A673 (cell line): ENCODE results near the gene PRRT4.

Experiments used
- EZH2 ChIP-seq: fragments of 200-600 bp; sonication (generic); IDR thresholded peaks from 2 replicates; pipeline ENCODE4 v1.6.1; 2017; ENCODE audit warnings: borderline replicate concordance, low read depth, mild to moderate bottlenecking, mixed read lengths, antibody characterized with exemption, low read length; ENCODE audit not compliant: poor library complexity, severe bottlenecking
- TF ChIP-seq, protein P1 (sequence below): fragments of 300-800, 200-600 bp; sonication (generic); conservative IDR thresholded peaks from 2 replicates; pipeline ENCODE4 v1.5.1; 2017; ENCODE audit warnings: low read depth, mild to moderate bottlenecking, antibody characterized with exemption, low read length, moderate library complexity, mixed read lengths

DNA sequence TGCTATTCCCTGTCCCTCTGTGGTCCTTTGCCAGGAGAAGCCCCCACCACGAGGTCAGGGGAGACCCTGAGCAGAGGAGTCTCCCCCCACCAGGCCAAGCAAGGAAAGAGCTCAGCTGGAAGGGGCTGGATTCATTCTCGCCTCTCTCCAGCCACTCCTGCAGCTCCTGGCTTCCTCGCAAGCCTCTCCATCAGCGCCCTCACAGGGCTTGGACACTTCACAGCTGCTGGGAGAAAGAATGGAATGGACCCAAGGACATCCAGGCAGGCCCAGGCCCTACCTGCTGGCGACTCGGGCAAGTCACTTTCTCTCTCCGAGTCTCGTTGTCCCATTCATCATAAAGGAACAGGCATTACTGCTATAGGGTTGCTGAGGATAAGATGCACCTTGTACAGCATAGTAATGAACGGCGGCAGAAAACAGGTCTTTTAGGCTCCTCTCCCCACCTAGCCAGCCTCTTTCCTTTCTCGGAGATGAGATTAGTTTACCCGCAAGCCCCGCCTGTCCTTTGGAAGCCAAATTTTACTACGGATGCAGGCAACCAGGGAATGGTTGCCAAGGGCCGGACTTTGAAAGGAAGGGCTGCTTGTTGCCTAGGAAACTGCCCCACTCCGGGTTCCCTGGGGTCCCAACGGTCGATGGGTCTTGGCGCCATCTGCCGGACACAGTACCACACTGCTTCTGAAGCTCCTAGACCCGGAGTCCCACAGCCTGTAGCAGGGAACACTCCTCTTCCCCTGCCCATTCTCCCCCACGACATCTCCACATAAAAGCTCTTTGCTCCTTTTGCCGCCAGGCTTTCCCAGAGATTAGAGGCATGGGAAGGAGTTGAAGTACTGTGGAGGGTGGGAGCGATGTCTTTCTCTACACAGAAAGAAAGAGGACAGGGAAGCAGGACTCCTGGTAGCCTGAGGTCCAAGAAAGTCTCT is 26.0 kb upstream of the PRRT4 start:
- TF ChIP-seq, protein P1, sequence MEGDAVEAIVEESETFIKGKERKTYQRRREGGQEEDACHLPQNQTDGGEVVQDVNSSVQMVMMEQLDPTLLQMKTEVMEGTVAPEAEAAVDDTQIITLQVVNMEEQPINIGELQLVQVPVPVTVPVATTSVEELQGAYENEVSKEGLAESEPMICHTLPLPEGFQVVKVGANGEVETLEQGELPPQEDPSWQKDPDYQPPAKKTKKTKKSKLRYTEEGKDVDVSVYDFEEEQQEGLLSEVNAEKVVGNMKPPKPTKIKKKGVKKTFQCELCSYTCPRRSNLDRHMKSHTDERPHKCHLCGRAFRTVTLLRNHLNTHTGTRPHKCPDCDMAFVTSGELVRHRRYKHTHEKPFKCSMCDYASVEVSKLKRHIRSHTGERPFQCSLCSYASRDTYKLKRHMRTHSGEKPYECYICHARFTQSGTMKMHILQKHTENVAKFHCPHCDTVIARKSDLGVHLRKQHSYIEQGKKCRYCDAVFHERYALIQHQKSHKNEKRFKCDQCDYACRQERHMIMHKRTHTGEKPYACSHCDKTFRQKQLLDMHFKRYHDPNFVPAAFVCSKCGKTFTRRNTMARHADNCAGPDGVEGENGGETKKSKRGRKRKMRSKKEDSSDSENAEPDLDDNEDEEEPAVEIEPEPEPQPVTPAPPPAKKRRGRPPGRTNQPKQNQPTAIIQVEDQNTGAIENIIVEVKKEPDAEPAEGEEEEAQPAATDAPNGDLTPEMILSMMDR: peak; percentile 94
- TF ChIP-seq EZH2: no peak
